ENCODE measurements around the gene CGREF1.

DNA sequence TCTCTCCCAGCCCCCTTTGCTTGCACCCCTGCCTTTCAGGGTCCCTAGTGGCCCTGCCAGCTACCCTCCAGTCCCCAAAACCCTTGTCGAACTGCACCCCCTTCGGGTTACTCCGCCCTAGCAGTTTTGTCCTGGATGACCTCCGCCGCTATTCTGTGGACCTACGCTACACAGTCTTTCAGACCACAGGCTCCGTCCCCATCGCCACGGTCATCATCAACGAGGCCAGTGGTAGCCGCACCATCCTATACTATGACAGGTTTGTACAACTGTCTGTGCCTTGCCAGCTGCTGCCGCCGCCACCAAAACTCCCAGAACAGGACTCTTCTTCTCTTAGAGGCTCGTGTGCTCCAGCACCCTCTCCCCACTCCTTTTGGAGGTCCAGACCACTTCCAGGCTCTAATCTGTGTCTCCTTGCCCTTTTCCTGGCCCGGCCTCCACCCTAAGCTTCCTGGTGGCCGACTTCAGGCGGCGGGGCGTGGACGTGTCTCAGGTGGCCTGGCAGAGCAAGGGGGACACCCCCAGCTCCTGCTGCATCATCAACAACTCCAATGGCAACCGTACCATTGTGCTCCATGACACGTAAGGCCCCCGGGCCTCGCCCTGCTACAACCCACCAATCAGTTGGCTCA, 24.5 kb downstream of the CGREF1 start:
- TF ChIP-seq, protein P1, sequence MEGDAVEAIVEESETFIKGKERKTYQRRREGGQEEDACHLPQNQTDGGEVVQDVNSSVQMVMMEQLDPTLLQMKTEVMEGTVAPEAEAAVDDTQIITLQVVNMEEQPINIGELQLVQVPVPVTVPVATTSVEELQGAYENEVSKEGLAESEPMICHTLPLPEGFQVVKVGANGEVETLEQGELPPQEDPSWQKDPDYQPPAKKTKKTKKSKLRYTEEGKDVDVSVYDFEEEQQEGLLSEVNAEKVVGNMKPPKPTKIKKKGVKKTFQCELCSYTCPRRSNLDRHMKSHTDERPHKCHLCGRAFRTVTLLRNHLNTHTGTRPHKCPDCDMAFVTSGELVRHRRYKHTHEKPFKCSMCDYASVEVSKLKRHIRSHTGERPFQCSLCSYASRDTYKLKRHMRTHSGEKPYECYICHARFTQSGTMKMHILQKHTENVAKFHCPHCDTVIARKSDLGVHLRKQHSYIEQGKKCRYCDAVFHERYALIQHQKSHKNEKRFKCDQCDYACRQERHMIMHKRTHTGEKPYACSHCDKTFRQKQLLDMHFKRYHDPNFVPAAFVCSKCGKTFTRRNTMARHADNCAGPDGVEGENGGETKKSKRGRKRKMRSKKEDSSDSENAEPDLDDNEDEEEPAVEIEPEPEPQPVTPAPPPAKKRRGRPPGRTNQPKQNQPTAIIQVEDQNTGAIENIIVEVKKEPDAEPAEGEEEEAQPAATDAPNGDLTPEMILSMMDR (IDR thresholded peaks at IDR 0.05): no peak
- no peak for TF ChIP-seq EZH2 (IDR thresholded peaks at IDR 0.05; ENCODE audit: borderline replicate concordance, insufficient read depth, low read depth, low read length, poor library complexity, severe bottlenecking)
